Activated CD4-positive, alpha-beta T cell treated with anti-CD3 and anti-CD28 coated beads, Interleukin-2, Interleukin-6, amounts not matched to agents 100 ng/mL and 50 ng/mL, durations not matched to agents 16 hours and 8 hours (primary cell): Measurements from ENCODE around the gene HDAC6.
A peak's percentile ranks its signal among the peaks of the same experiment; 100 is the strongest.
"Not testable (repeated sequence)": the region's sequence is repeated elsewhere in the genome, so short reads cannot be mapped to it uniquely, and the experiment has no call there.

Experiments
- DNase-seq: peaks from one replicate; pipeline ENCODE4 v3.0.0-alpha.2; 2020

HDAC6 gene

GRCh38 chrX:48790477-48790876, 11.4 kb upstream of the HDAC6 start:
- DNase-seq: no peak

GRCh38 chrX:48791063-48791820, 10.6 kb upstream of the HDAC6 start:
- DNase-seq: no peak

- no peak for DNase-seq
Observed at GRCh38 chrX:48792219-48792618, 9.6 kb upstream of the HDAC6 start.

GRCh38 chrX:48793935-48794334, 7.9 kb upstream of the HDAC6 start:
- DNase-seq: no peak

GRCh38 chrX:48794340-48794910, 7.4 kb upstream of the HDAC6 start:
- DNase-seq: no peak

- no peak for DNase-seq
Observed at GRCh38 chrX:48794911-48795515, 6.9 kb upstream of the HDAC6 start.

GRCh38 chrX:48798318-48798717, 3.5 kb upstream of the HDAC6 start:
- no peak for DNase-seq

- no peak for DNase-seq
Observed at GRCh38 chrX:48800574-48801279, 1.1 kb upstream of the HDAC6 start.

GRCh38 chrX:48802089-48802904, 430 bp downstream of the HDAC6 start:
- peak; percentile 81 for DNase-seq

GRCh38 chrX:48802905-48803200, 986 bp downstream of the HDAC6 start:
- DNase-seq: no peak

GRCh38 chrX:48806081-48806480, 4.2 kb downstream of the HDAC6 start:
- no peak for DNase-seq

- DNase-seq: no peak
Observed at GRCh38 chrX:48813644-48814043, 11.8 kb downstream of the HDAC6 start.

- DNase-seq: no peak
Observed at GRCh38 chrX:48814722-48815121, 12.9 kb downstream of the HDAC6 start.

- no peak for DNase-seq
Observed at GRCh38 chrX:48815266-48815665, 13.4 kb downstream of the HDAC6 start.

GRCh38 chrX:48816014-48816810, 14.3 kb downstream of the HDAC6 start:
- no peak for DNase-seq

GRCh38 chrX:48818098-48818497, 16.2 kb downstream of the HDAC6 start:
- no peak for DNase-seq

GRCh38 chrX:48818866-48819265, 17.0 kb downstream of the HDAC6 start:
- DNase-seq: no peak

- DNase-seq: not testable (repeated sequence)
Observed at GRCh38 chrX:48819394-48819793, 17.5 kb downstream of the HDAC6 start.

- no peak for DNase-seq
Observed at GRCh38 chrX:48823053-48823452, 21.2 kb downstream of the HDAC6 start.

GRCh38 chrX:48824066-48824465, 22.2 kb downstream of the HDAC6 start:
- no peak for DNase-seq

GRCh38 chrX:48826135-48826875, 24.4 kb downstream of the HDAC6 start, which contains the start of gene ERAS:
Gene ERAS, plus strand, starts transcription at chrX:48826513. Its CDS starts 2,611 bp downstream, at chrX:48829124.
- no peak for DNase-seq
